Measurements from ENCODE around the gene USP10. TPM values are rescaled to one million over a fixed set of nuclear protein-coding genes. Genes with fewer than 3 reads are reported as not detected.

The USP10 gene
- total and polyA plus RNA-seq, 4 donors, result 28.2 to 46.1 (median 42.0) TPM

- H3K4me1 ChIP-seq (ENCODE audit: control insufficient read depth in 4 of 4, insufficient read depth in 4 of 4, low read length in 3 of 4), result no peaks in the 10 kb centered on the region
- WGBS, result 79% methylated on average over 10 of the region's 10 CpGs
- H3K27ac ChIP-seq (ENCODE audit: low read depth in 1 of 2, low read length in 2 of 2), result peak overlapping the region in 1 of 2 donors; percentile 51
- TF ChIP-seq HNF4G (IDR thresholded peaks at IDR 0.05), result no peak
- no peak for TF ChIP-seq FOXA2 (IDR thresholded peaks at IDR 0.05)
- no peak for TF ChIP-seq EGR1 (IDR thresholded peaks at IDR 0.05; ENCODE audit: low read depth in 2 of 2)
- TF ChIP-seq, protein P1, sequence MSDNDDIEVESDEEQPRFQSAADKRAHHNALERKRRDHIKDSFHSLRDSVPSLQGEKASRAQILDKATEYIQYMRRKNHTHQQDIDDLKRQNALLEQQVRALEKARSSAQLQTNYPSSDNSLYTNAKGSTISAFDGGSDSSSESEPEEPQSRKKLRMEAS (IDR thresholded peaks at IDR 0.05), result no peak
- no peak for TF ChIP-seq SP1 (IDR thresholded peaks at IDR 0.05)
- no peak for TF ChIP-seq NR2F2 (IDR thresholded peaks at IDR 0.05)
- TF ChIP-seq RAD21 (IDR thresholded peaks at IDR 0.05), result no peak
- no peak for TF ChIP-seq FOXA1 (IDR thresholded peaks at IDR 0.05)
- H3K27me3 ChIP-seq (ENCODE audit: control insufficient read depth in 4 of 4, insufficient read depth in 4 of 4, low read length in 3 of 4), result no peaks in the 10 kb centered on the region
- no peak overlapping the region for H3K4me3 ChIP-seq (ENCODE audit: low read depth in 1 of 3, low read length in 3 of 3)
- DNase-seq (ENCODE audit: low spot score), result no peak
- no peaks in the 10 kb centered on the region for H3K9me3 ChIP-seq (ENCODE audit: control insufficient read depth in 4 of 4, low read length in 3 of 4)
- no peak overlapping the region for H3K9ac ChIP-seq (ENCODE audit: low read depth in 1 of 2, low read length in 2 of 2)
- H3K36me3 ChIP-seq (ENCODE audit: control insufficient read depth in 4 of 4, insufficient read depth in 3 of 4, low read depth in 1 of 4, low read length in 3 of 4), result no peaks in the 10 kb centered on the region
Observed at GRCh38 chr16:84806890-84807258, 107.1 kb downstream of the USP10 start.

DNA sequence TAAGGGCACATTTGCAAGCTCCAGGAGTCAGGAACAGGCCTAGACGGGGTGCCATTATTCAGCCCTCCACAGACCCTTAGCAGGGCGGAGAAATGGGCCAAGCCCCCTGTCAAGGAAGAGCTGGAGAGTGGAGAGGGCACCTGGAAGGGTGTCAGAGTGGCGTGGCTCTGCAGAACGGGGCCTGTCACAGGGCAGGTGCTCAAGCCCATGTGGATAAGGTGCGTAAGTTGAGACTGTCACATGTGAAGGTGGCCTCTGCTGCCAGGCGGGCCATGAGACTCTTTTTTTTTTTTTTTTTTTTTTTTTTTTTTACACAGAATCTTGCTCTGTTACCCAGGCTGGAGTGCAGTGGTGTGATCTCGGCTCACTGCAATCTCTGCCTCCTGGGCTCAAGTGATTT is 108.0 kb downstream of the USP10 start:
- Histone ChIP-seq H3K27ac (ENCODE audit: low read depth in 1 of 2, low read length in 2 of 2) (no peak overlapping the region), H3K9me3 (ENCODE audit: control insufficient read depth in 4 of 4, low read length in 3 of 4) (no peaks in the 10 kb centered on the region), H3K36me3 (ENCODE audit: control insufficient read depth in 4 of 4, insufficient read depth in 3 of 4, low read depth in 1 of 4, low read length in 3 of 4) (no peaks in the 10 kb centered on the region), H3K9ac (ENCODE audit: low read depth in 1 of 2, low read length in 2 of 2) (no peak overlapping the region), H3K4me3 (ENCODE audit: low read depth in 1 of 3, low read length in 3 of 3) (no peak overlapping the region), H3K4me1 (ENCODE audit: control insufficient read depth in 4 of 4, insufficient read depth in 4 of 4, low read length in 3 of 4) (no peaks in the 10 kb centered on the region), H3K27me3 (ENCODE audit: control insufficient read depth in 4 of 4, insufficient read depth in 4 of 4, low read length in 3 of 4) (no peaks in the 10 kb centered on the region)
- no peak for DNase-seq (ENCODE audit: low spot score)
- TF ChIP-seq ATF3 (IDR thresholded peaks at IDR 0.05) (no peak), SP1 (IDR thresholded peaks at IDR 0.05) (no peak), CTCF (IDR thresholded peaks at IDR 0.05; ENCODE audit: low read depth, low read length, missing input control) (no peak), RXRA (IDR thresholded peaks at IDR 0.05) (no peak), JUND (IDR thresholded peaks at IDR 0.05) (no peak), FOXA1 (IDR thresholded peaks at IDR 0.05) (no peak)
- TF ChIP-seq, protein P1 (IDR thresholded peaks at IDR 0.05), result no peak
- WGBS, result 89% methylated on average over 7 of the region's 7 CpGs

- Histone ChIP-seq H3K9me3 (ENCODE audit: control insufficient read depth in 4 of 4, low read length in 3 of 4) (no peaks in the 10 kb centered on the region), H3K36me3 (ENCODE audit: control insufficient read depth in 4 of 4, insufficient read depth in 3 of 4, low read depth in 1 of 4, low read length in 3 of 4) (no peaks in the 10 kb centered on the region), H3K4me1 (ENCODE audit: control insufficient read depth in 4 of 4, insufficient read depth in 4 of 4, low read length in 3 of 4) (no peaks in the 10 kb centered on the region), H3K4me3 (ENCODE audit: low read depth in 1 of 3, low read length in 3 of 3) (no peak overlapping the region), H3K27ac (ENCODE audit: low read depth in 1 of 2, low read length in 2 of 2) (no peak overlapping the region), H3K27me3 (ENCODE audit: control insufficient read depth in 4 of 4, insufficient read depth in 4 of 4, low read length in 3 of 4) (no peaks in the 10 kb centered on the region), H3K9ac (ENCODE audit: low read depth in 1 of 2, low read length in 2 of 2) (no peak overlapping the region)
- no peak for DNase-seq (ENCODE audit: low spot score)
- no peak for TF ChIP-seq FOXA2 (IDR thresholded peaks at IDR 0.05)
- no peak for TF ChIP-seq ATF3 (IDR thresholded peaks at IDR 0.05)
- TF ChIP-seq HNF4A (conservative IDR thresholded peaks at IDR 0.05), result no peak
- TF ChIP-seq RXRA (IDR thresholded peaks at IDR 0.05), result no peak
- no peak for TF ChIP-seq TAF1 (conservative IDR thresholded peaks at IDR 0.05)
- TF ChIP-seq NR2F2 (IDR thresholded peaks at IDR 0.05), result no peak
- TF ChIP-seq, protein P1 (IDR thresholded peaks at IDR 0.05), result no peak
- TF ChIP-seq JUND (IDR thresholded peaks at IDR 0.05), result no peak
- no peak for TF ChIP-seq CTCF (IDR thresholded peaks at IDR 0.05; ENCODE audit: low read depth, low read length, missing input control)
- TF ChIP-seq, protein P2, sequence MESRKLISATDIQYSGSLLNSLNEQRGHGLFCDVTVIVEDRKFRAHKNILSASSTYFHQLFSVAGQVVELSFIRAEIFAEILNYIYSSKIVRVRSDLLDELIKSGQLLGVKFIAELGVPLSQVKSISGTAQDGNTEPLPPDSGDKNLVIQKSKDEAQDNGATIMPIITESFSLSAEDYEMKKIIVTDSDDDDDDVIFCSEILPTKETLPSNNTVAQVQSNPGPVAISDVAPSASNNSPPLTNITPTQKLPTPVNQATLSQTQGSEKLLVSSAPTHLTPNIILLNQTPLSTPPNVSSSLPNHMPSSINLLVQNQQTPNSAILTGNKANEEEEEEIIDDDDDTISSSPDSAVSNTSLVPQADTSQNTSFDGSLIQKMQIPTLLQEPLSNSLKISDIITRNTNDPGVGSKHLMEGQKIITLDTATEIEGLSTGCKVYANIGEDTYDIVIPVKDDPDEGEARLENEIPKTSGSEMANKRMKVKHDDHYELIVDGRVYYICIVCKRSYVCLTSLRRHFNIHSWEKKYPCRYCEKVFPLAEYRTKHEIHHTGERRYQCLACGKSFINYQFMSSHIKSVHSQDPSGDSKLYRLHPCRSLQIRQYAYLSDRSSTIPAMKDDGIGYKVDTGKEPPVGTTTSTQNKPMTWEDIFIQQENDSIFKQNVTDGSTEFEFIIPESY (IDR thresholded peaks at IDR 0.05), result no peak
- 87% methylated on average over 8 of the region's 8 CpGs for WGBS
Observed at GRCh38 chr16:84808826-84809225, 109.0 kb downstream of the USP10 start.

Measured in liver (tissue), 9 donors.